Testis (tissue), 3 donors: ENCODE measurements around the gene ARHGAP31. TPM values are rescaled to one million over a fixed set of nuclear protein-coding genes. Genes with fewer than 3 reads are reported as not detected.
"Not testable (repeated sequence)": the region's sequence is repeated elsewhere in the genome, so short reads cannot be mapped to it uniquely, and the experiment has no call there.

Source experiments
- DNase-seq: peaks from one replicate; pipeline ENCODE4 v3.0.0-alpha.2; 2019
- H3K27ac ChIP-seq, 2 donors: fragments of 200-600 bp; sonication (generic); one replicate each; pipeline ENCODE4 v1.5.1; 2019
- H3K27me3 ChIP-seq: fragments of 200-600 bp; sonication (generic); one replicate; pipeline ENCODE4 v1.5.1; 2019
- H3K36me3 ChIP-seq: fragments of 200-600 bp; sonication (generic); one replicate; pipeline ENCODE4 v1.5.1; 2017; ENCODE audit warnings: low read depth; ENCODE audit errors: missing control alignments
- H3K4me1 ChIP-seq: fragments of 200-600 bp; sonication (generic); one replicate; pipeline ENCODE4 v1.5.1; 2019
- H3K4me3 ChIP-seq, 2 donors: fragments of 200-600 bp; sonication (generic); one replicate each; pipeline ENCODE4 v1.5.1; 2017 to 2019
- H3K9me3 ChIP-seq: fragments of 200-600 bp; sonication (generic); one replicate; pipeline ENCODE4 v1.5.1; 2017
- CTCF ChIP-seq, 3 experiments: fragments of 450-650 bp in 2 of 3; fragments of 200-600 bp in 1 of 3; sonication (generic) in 1 of 3; IDR thresholded peaks; one replicate each; pipeline ENCODE4 v1.5.1; 2016 to 2019; ENCODE audit warnings: antibody characterized with exemption in 3 of 3, mild to moderate bottlenecking in 2 of 3, moderate library complexity in 1 of 3
- POLR2A ChIP-seq: fragments of 450-650 bp; IDR thresholded peaks from one replicate; pipeline ENCODE4 v1.6.1; 2017; ENCODE audit warnings: antibody characterized with exemption, mild to moderate bottlenecking, moderate library complexity
- WGBS, 2 donors: methylation state at CpG; one replicate each; pipeline ENCODE4 v1.1.5; 2018; 5-methylcytosine and 5-hydroxymethylcytosine counted together
- intact Hi-C: fragments of 100-400 bp; cut with DNase I; formaldehyde crosslinking; loops from one replicate; pipeline ENCODE4 v1.15.1; 2023; ENCODE audit warnings: low total_unique reads
- polyA plus RNA-seq: library from polyadenylated mRNA; stranded (reverse); fragments of 350-450 nt; fragmentation: Illumina TruSeq; extraction: RNeasy Lipid Tissue Mini Kit (QIAGEN cat#74804); gene quantifications from one replicate; pipeline ENCODE4 v1.2.3, GENCODE V29; 2014; ENCODE audit warnings: low read depth, low replicate concordance; ENCODE audit not compliant: insufficient read depth
- total RNA-seq, 2 donors: library from RNA; depleted of rRNA; stranded (reverse); fragments of >200 nt; gene quantifications; one replicate each; pipeline ENCODE4 v1.2.3, GENCODE V29; 2016

ARHGAP31 gene
- total and polyA plus RNA-seq, 3 donors from 2014 or later: 5.2 to 6.2 (median 5.6) TPM

- no peaks in the 10 kb centered on the region for H3K9me3 ChIP-seq
- WGBS, 2 donors: 74% methylated on average over 3 of the region's 3 CpGs
- intact Hi-C loops: no loop called here
- DNase-seq: no peak
- H3K4me1 ChIP-seq: no peaks in the 10 kb centered on the region
- H3K27me3 ChIP-seq: no peaks in the 10 kb centered on the region
- no peak overlapping the region for H3K4me3 ChIP-seq
- H3K36me3 ChIP-seq: no peaks in the 10 kb centered on the region
- no peak for TF ChIP-seq POLR2A
- no peak overlapping the region for H3K27ac ChIP-seq
These were observed 21.6 kb downstream of the ARHGAP31 start for GRCh38 chr3:119315600-119316312.

GRCh38 chr3:119316313-119316670, 22.1 kb downstream of the ARHGAP31 start:
- H3K27ac ChIP-seq: no peak overlapping the region
- DNase-seq: no peak
- H3K36me3 ChIP-seq: no peaks in the 10 kb centered on the region
- intact Hi-C loops: no loop called here
- no peaks in the 10 kb centered on the region for H3K9me3 ChIP-seq
- no peaks in the 10 kb centered on the region for H3K27me3 ChIP-seq
- H3K4me3 ChIP-seq: no peak overlapping the region
- TF ChIP-seq POLR2A: no peak
- no peak for TF ChIP-seq CTCF (IDR thresholded peaks at IDR 0.05)
- H3K4me1 ChIP-seq: no peaks in the 10 kb centered on the region

GRCh38 chr3:119318876-119319275, 24.7 kb downstream of the ARHGAP31 start:
- 63 to 68% methylated on average over 3 of the region's 3 CpGs for WGBS, 2 donors
- no peaks in the 10 kb centered on the region for H3K27me3 ChIP-seq
- H3K4me1 ChIP-seq: peaks cover 3% of the 10 kb centered on the region
- H3K9me3 ChIP-seq: no peaks in the 10 kb centered on the region
- TF ChIP-seq POLR2A (no peak), CTCF (IDR thresholded peaks at IDR 0.05) (no peak)
- no peak overlapping the region for H3K4me3 ChIP-seq
- no peak overlapping the region for H3K27ac ChIP-seq
- intact Hi-C loops: no loop called here
- no peaks in the 10 kb centered on the region for H3K36me3 ChIP-seq
- DNase-seq: no peak

- H3K27me3 ChIP-seq: no peaks in the 10 kb centered on the region
- no peaks in the 10 kb centered on the region for H3K36me3 ChIP-seq
- intact Hi-C loops: no loop called here
- TF ChIP-seq CTCF (IDR thresholded peaks at IDR 0.05) (no peak), POLR2A (no peak)
- no peak overlapping the region for H3K4me3 ChIP-seq
- H3K9me3 ChIP-seq: no peaks in the 10 kb centered on the region
- peaks cover 3% of the 10 kb centered on the region for H3K4me1 ChIP-seq
- WGBS, 2 donors: 82 to 88% methylated on average over 4 of the region's 4 CpGs
- no peak overlapping the region for H3K27ac ChIP-seq
- DNase-seq: no peak
These were observed 25.1 kb downstream of the ARHGAP31 start for GRCh38 chr3:119319311-119319710.

- WGBS, 2 donors: 67 to 72% methylated on average over 5 of the region's 5 CpGs
- H3K4me1 ChIP-seq, H3K9me3 ChIP-seq, H3K36me3 ChIP-seq, H3K27ac ChIP-seq, H3K27me3 ChIP-seq, intact Hi-C loops, DNase-seq, H3K4me3 ChIP-seq: not testable (repeated sequence)
These were observed 26.6 kb downstream of the ARHGAP31 start for GRCh38 chr3:119320785-119321184.
